WI38 (cell line): Measurements from ENCODE around the gene THSD4.

ENCODE experiments used
- H3K4me3 ChIP-seq: 2 replicates; pipeline ENCODE4 v1.5.1; 2011; ENCODE audit warnings: low read depth, mild to moderate bottlenecking, control low read depth, low read length
- CTCF ChIP-seq: IDR thresholded peaks from 2 replicates; pipeline ENCODE4 v1.5.1; 2012; ENCODE audit warnings: low read depth, mild to moderate bottlenecking, control low read depth, low read length

Gene THSD4

GRCh38 chr15:71430782-71431181 lies 315.5 kb downstream of the THSD4 start:
- TF ChIP-seq CTCF = no peak
- H3K4me3 ChIP-seq = no peak overlapping the region

GRCh38 chr15:71431343-71432336 lies 316.4 kb downstream of the THSD4 start:
- no peak overlapping the region for H3K4me3 ChIP-seq

GRCh38 chr15:71433402-71433801 lies 318.1 kb downstream of the THSD4 start:
- no peak overlapping the region for H3K4me3 ChIP-seq
- TF ChIP-seq CTCF = no peak

More at GRCh38 chr15:71431343-71432336, 316.4 kb downstream of the THSD4 start:
- TF ChIP-seq CTCF = no peak

GRCh38 chr15:71434774-71435173 lies 319.5 kb downstream of the THSD4 start:
- no peak overlapping the region for H3K4me3 ChIP-seq
- no peak for TF ChIP-seq CTCF

- H3K4me3 ChIP-seq = no peak overlapping the region
- TF ChIP-seq CTCF = no peak
Measured at GRCh38 chr15:71435552-71435951, 320.3 kb downstream of the THSD4 start.

GRCh38 chr15:71436854-71437253 lies 321.6 kb downstream of the THSD4 start:
- no peak for TF ChIP-seq CTCF
- H3K4me3 ChIP-seq = no peak overlapping the region

- TF ChIP-seq CTCF = no peak
- H3K4me3 ChIP-seq = no peak overlapping the region
Measured at GRCh38 chr15:71437404-71437803, 322.1 kb downstream of the THSD4 start.
